Fibroblast of lung (primary cell): Measurements from ENCODE around the gene RELCH.

Source experiments
- CTCF ChIP-seq, 2 donors: IDR thresholded peaks in 1 of 2; conservative IDR thresholded peaks in 1 of 2; 1 replicate in 1 of 2; 2 replicates in 1 of 2; pipeline ENCODE4 v1.5.1; 2011 to 2012; ENCODE audit warnings: low read length in 2 of 2, control low read depth in 1 of 2, inconsistent platforms in 1 of 2, low read depth in 1 of 2, mild to moderate bottlenecking in 1 of 2
- EZH2 ChIP-seq: IDR thresholded peaks from 2 replicates; pipeline ENCODE4 v1.5.1; 2012; ENCODE audit warnings: low read length, control low read depth, mild to moderate bottlenecking; ENCODE audit errors: missing control alignments

GRCh38 chr18:62300359-62300963, 113.4 kb downstream of the RELCH start:
- TF ChIP-seq CTCF (conservative IDR thresholded peaks at IDR 0.05 in 1 of 2, IDR thresholded peaks at IDR 0.05 in 1 of 2; ENCODE audit: low read depth in 1 of 2, low read length in 2 of 2): no peak
- no peak for TF ChIP-seq EZH2
